WTC11 (cell line): ENCODE results near the gene BUB1.

Source experiments
- ATF1 ChIP-seq: sonication (generic); formaldehyde crosslinking; IDR thresholded peaks from 2 replicates; pipeline ENCODE4 v1.8.1; 2023; ENCODE audit warnings: mild to moderate bottlenecking, moderate library complexity, missing genetic modification reagents
- CREB1 ChIP-seq: sonication (generic); formaldehyde crosslinking; IDR thresholded peaks from 2 replicates; pipeline ENCODE4 v1.8.0; 2023; ENCODE audit warnings: mild to moderate bottlenecking, missing genetic modification reagents
- CREM ChIP-seq: sonication (generic); formaldehyde crosslinking; IDR thresholded peaks from 2 replicates; pipeline ENCODE4 v1.8.1; 2022; ENCODE audit warnings: mild to moderate bottlenecking, missing genetic modification reagents, moderate library complexity
- FOXK1 ChIP-seq: sonication (generic); formaldehyde crosslinking; IDR thresholded peaks from 2 replicates; pipeline ENCODE4 v1.8.0; 2022; ENCODE audit warnings: mild to moderate bottlenecking, moderate library complexity, missing genetic modification reagents
- IRF2 ChIP-seq: sonication (generic); formaldehyde crosslinking; IDR thresholded peaks from 2 replicates; pipeline ENCODE4 v1.8.0; 2022; ENCODE audit warnings: low read depth, missing genetic modification reagents, borderline replicate concordance
- JUN ChIP-seq: sonication (generic); formaldehyde crosslinking; IDR thresholded peaks from 2 replicates; pipeline ENCODE4 v1.8.0; 2023; ENCODE audit warnings: mild to moderate bottlenecking, missing genetic modification reagents
- NR1H2 ChIP-seq: sonication (generic); formaldehyde crosslinking; IDR thresholded peaks from 2 replicates; pipeline ENCODE4 v1.9.0; 2021; ENCODE audit warnings: mild to moderate bottlenecking, moderate library complexity, missing genetic modification reagents
- PRRX2 ChIP-seq: fragments of 250-450 bp; sonication (Bioruptor Pico); IDR thresholded peaks from 2 replicates; pipeline ENCODE4 v1.8.0; 2021; ENCODE audit warnings: mild to moderate bottlenecking
- TF ChIP-seq, protein P1 (sequence below): sonication (generic); formaldehyde crosslinking; IDR thresholded peaks from 2 replicates; pipeline ENCODE4 v1.8.0; 2022; ENCODE audit warnings: mild to moderate bottlenecking, missing genetic modification reagents
- TF ChIP-seq, protein P2 (sequence below): fragments of 200-600 bp; IDR thresholded peaks from 2 replicates; pipeline ENCODE4 v1.8.0; 2022; ENCODE audit warnings: antibody characterized with exemption
- TF ChIP-seq, protein P3 (sequence below): sonication (generic); formaldehyde crosslinking; IDR thresholded peaks from 2 replicates; pipeline ENCODE4 v1.8.1; 2022; ENCODE audit warnings: low read depth, missing genetic modification reagents, borderline replicate concordance
- TF ChIP-seq, protein P4 (sequence below): sonication (generic); formaldehyde crosslinking; IDR thresholded peaks from 2 replicates; pipeline ENCODE4 v1.8.1; 2023; ENCODE audit warnings: mild to moderate bottlenecking, missing genetic modification reagents, moderate library complexity

DNA sequence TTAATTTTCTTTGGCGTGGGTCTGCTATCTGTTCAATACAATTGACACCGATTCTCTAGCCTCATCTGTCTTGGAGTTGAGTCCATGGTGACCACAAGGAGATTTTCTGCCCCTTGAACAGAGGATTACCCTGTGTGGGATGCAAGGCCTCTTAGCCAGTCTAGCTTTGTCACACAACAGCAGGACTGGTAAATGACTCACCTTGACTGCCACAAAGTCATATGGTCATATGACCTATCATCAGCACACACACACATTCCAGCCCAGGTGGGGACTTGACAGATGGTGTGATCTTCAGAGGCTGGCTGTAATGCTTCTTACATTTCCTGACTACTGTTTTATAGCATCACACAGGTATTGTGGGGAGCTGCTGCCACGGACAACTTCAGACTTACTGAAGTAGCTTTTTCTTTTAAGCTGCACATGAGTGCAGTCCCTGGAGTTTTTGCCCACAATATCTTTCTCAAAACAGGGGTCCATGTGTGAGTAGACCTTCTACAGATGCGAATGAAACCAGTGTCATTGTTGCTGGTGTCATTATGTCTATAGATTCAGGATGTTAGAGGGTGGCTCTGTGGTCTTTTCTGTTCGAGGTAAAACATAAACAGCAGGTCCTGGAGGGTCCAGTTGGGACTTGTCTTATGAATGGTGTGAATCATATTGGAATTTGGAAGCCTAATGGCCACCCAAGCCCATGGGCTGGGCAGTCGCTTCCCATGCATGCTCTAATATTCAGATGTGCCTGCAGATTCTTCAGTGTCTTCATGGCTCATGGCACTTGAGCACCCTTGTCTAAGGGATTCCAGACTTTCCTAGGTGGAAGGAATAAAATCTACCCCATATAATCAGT lies 35.9 kb upstream of the BUB1 start:
- TF ChIP-seq, protein P1, sequence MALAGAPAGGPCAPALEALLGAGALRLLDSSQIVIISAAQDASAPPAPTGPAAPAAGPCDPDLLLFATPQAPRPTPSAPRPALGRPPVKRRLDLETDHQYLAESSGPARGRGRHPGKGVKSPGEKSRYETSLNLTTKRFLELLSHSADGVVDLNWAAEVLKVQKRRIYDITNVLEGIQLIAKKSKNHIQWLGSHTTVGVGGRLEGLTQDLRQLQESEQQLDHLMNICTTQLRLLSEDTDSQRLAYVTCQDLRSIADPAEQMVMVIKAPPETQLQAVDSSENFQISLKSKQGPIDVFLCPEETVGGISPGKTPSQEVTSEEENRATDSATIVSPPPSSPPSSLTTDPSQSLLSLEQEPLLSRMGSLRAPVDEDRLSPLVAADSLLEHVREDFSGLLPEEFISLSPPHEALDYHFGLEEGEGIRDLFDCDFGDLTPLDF (CRISPR knock-in tag): no peak
- TF ChIP-seq, protein P2, sequence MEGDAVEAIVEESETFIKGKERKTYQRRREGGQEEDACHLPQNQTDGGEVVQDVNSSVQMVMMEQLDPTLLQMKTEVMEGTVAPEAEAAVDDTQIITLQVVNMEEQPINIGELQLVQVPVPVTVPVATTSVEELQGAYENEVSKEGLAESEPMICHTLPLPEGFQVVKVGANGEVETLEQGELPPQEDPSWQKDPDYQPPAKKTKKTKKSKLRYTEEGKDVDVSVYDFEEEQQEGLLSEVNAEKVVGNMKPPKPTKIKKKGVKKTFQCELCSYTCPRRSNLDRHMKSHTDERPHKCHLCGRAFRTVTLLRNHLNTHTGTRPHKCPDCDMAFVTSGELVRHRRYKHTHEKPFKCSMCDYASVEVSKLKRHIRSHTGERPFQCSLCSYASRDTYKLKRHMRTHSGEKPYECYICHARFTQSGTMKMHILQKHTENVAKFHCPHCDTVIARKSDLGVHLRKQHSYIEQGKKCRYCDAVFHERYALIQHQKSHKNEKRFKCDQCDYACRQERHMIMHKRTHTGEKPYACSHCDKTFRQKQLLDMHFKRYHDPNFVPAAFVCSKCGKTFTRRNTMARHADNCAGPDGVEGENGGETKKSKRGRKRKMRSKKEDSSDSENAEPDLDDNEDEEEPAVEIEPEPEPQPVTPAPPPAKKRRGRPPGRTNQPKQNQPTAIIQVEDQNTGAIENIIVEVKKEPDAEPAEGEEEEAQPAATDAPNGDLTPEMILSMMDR: no peak
- no peak for TF ChIP-seq FOXK1
- no peak for TF ChIP-seq JUN (CRISPR knock-in tag)
- no peak for TF ChIP-seq NR1H2 (CRISPR knock-in tag)
- TF ChIP-seq ATF1 (CRISPR knock-in tag): no peak
- TF ChIP-seq CREB1 (CRISPR knock-in tag): no peak
- TF ChIP-seq CREM (CRISPR knock-in tag): no peak
- TF ChIP-seq, protein P3, sequence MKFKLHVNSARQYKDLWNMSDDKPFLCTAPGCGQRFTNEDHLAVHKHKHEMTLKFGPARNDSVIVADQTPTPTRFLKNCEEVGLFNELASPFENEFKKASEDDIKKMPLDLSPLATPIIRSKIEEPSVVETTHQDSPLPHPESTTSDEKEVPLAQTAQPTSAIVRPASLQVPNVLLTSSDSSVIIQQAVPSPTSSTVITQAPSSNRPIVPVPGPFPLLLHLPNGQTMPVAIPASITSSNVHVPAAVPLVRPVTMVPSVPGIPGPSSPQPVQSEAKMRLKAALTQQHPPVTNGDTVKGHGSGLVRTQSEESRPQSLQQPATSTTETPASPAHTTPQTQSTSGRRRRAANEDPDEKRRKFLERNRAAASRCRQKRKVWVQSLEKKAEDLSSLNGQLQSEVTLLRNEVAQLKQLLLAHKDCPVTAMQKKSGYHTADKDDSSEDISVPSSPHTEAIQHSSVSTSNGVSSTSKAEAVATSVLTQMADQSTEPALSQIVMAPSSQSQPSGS (CRISPR knock-in tag): no peak
- TF ChIP-seq IRF2 (CRISPR knock-in tag): no peak
- TF ChIP-seq, protein P4, sequence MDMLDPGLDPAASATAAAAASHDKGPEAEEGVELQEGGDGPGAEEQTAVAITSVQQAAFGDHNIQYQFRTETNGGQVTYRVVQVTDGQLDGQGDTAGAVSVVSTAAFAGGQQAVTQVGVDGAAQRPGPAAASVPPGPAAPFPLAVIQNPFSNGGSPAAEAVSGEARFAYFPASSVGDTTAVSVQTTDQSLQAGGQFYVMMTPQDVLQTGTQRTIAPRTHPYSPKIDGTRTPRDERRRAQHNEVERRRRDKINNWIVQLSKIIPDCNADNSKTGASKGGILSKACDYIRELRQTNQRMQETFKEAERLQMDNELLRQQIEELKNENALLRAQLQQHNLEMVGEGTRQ (CRISPR knock-in tag): no peak
- no peak for TF ChIP-seq PRRX2 (CRISPR knock-in tag)
